ENCODE results near the gene CTPS1. TPM values are rescaled to one million over a fixed set of nuclear protein-coding genes. Genes with fewer than 3 reads are reported as not detected.

CTPS1 gene
- total RNA-seq, 4 donors from 2014 or later: 43.7 to 181 (median 107) TPM

- no peak for DNase-seq
- no peak overlapping the region for H3K4me3 ChIP-seq
- H3K27ac ChIP-seq: no peak overlapping the region
- no peak for TF ChIP-seq CTCF (IDR thresholded peaks at IDR 0.05)
- no peak for TF ChIP-seq POLR2A (IDR thresholded peaks at IDR 0.05)
- no peaks in the 10 kb centered on the region for H3K4me1 ChIP-seq
- H3K27me3 ChIP-seq: no peaks in the 10 kb centered on the region
- H3K9me3 ChIP-seq: no peaks in the 10 kb centered on the region
- H3K36me3 ChIP-seq: peaks cover 0 to 66% (median 0%) of the 10 kb centered on the region in 3 donors
These were observed 30.8 kb downstream of the CTPS1 start for GRCh38 chr1:41010345-41010744.

GRCh38 chr1:41013024-41013423, 33.5 kb downstream of the CTPS1 start:
- H3K27ac ChIP-seq: no peak overlapping the region
- H3K36me3 ChIP-seq: peaks cover 0 to 60% (median 0%) of the 10 kb centered on the region in 3 donors
- H3K27me3 ChIP-seq: no peaks in the 10 kb centered on the region
- no peaks in the 10 kb centered on the region for H3K9me3 ChIP-seq
- H3K4me3 ChIP-seq: no peak overlapping the region
- no peaks in the 10 kb centered on the region for H3K4me1 ChIP-seq
- no peak for DNase-seq
- TF ChIP-seq CTCF (IDR thresholded peaks at IDR 0.05) (no peak), POLR2A (IDR thresholded peaks at IDR 0.05) (no peak)

DNA sequence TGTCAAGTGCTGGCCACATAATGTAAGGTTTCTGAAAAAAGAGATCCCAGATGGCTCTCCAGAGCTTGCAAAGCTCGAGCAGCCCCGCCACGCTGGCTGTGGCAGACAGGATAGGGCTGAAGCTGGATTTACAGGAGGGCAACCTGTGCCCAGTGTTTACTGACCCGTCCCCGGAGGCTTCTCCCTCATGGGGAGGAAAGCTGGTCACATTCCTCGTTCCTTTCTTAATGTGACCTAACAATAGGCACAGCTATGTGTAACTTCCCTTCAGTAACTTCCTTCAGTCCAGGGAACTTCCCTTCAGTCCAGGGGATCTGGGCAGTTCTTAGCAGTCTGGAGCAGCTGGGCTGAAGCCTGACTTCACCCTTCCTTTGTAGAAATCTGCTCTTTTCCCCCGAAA, 34.3 kb downstream of the CTPS1 start:
- no peak for TF ChIP-seq CTCF (IDR thresholded peaks at IDR 0.05)
- TF ChIP-seq POLR2A (IDR thresholded peaks at IDR 0.05): no peak
- H3K27me3 ChIP-seq: no peaks in the 10 kb centered on the region
- H3K27ac ChIP-seq: peak overlapping the region in 1 of 4 donors; percentile 30
- no peaks in the 10 kb centered on the region for H3K4me1 ChIP-seq
- H3K9me3 ChIP-seq: no peaks in the 10 kb centered on the region
- no peak overlapping the region for H3K4me3 ChIP-seq
- no peak for DNase-seq
- peaks cover 0 to 57% (median 0%) of the 10 kb centered on the region in 3 donors for H3K36me3 ChIP-seq

GRCh38 chr1:41014871-41015270, 35.4 kb downstream of the CTPS1 start:
- H3K9me3 ChIP-seq: no peaks in the 10 kb centered on the region
- H3K27ac ChIP-seq: no peak overlapping the region
- TF ChIP-seq CTCF (IDR thresholded peaks at IDR 0.05) (no peak), POLR2A (IDR thresholded peaks at IDR 0.05) (no peak)
- no peak for DNase-seq
- H3K36me3 ChIP-seq: peaks cover 0 to 46% (median 0%) of the 10 kb centered on the region in 3 donors
- H3K4me1 ChIP-seq: no peaks in the 10 kb centered on the region
- no peaks in the 10 kb centered on the region for H3K27me3 ChIP-seq
- H3K4me3 ChIP-seq: no peak overlapping the region

DNA sequence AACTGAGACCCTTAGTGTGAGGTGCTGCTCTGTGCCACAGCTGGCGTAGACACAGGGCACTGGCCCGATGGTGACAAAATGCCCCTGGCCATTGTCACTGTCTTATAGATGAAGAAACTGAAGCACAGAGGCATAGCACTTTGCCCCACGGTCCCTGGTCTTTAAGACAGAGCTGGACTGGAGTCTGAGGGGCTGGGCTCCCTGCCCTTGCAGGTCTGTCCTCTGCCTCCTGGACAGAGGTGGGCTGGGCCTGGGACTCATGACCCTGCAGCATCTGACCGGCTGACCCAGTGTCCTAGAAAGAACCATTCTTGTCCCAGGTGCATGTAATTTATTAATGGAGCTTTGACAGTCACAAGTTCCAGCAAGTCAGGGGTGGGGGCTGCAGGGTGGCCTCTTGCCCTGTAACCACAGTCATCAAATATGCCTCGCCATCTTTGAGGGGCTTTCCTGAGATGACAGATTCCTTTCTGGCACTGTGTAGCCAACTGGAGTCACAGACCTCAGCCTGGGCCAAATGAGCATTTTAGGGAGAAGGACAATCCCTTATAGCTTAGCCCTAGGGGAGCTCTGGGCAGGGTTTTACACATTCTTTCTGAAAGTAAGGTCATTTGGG, 35.9 kb downstream of the CTPS1 start:
- Histone ChIP-seq H3K9me3 (no peaks in the 10 kb centered on the region), H3K27me3 (no peaks in the 10 kb centered on the region), H3K27ac (no peak overlapping the region), H3K4me1 (no peaks in the 10 kb centered on the region), H3K4me3 (no peak overlapping the region), H3K36me3 (peaks cover 0 to 41% (median 0%) of the 10 kb centered on the region in 3 donors)
- TF ChIP-seq CTCF (IDR thresholded peaks at IDR 0.05): no peak
- no peak for TF ChIP-seq POLR2A (IDR thresholded peaks at IDR 0.05)
- DNase-seq: no peak

Data from Peyer's patch (tissue), 4 donors.